IPS-NIHi11 (cell line): Measurements from ENCODE around the gene MPDU1.

Source experiments
- DNase-seq: peaks from one replicate; pipeline ENCODE4 v3.0.0; 2012; ENCODE audit warnings: mixed read lengths, low spot score

The MPDU1 gene

DNA sequence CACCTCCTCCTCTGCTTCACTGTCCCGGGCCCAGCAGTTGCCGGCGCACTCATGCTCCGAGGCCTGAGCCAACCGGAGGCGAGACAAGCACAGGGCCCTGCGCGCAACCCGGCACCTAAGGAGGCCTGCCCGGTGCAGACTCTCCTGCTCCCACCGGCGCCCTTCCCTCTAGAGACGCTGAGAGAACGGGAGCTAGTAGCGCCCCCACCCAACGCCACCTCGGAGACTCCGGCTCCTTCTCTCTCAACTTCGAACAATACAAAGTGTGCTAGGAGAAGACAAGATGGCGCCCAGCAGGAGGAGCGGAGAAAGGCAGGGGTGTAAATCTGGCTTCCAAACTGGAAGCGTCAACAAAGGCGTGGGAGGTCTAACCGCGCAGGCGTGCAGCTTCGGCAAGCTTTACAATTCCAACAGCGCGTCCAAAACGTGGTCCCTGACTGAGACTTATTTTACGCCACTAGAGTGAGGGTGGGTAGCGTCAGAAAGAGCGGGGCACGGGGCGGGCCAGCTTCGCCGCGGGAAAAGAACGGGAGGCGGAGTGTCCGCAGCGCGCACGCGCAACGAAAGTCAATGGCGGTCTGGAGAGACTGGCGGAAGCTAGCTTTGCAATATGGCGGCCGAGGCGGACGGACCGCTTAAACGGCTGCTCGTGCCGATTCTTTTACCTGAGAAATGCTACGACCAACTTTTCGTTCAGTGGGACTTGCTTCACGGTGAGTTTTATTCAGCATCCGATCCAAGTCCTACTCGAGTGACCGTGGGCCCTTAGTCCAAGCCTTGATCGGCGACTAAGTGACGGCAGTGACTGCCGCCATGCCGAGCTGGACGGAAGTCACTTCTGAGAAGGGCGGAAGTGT lies at the start of gene MPDU1:
Gene MPDU1 (plus strand): TSS at position 600 of the 857 bp plus-strand sequence. CDS start 11 bp downstream, at position 611.
- DNase-seq, result peak; percentile 86

DNA sequence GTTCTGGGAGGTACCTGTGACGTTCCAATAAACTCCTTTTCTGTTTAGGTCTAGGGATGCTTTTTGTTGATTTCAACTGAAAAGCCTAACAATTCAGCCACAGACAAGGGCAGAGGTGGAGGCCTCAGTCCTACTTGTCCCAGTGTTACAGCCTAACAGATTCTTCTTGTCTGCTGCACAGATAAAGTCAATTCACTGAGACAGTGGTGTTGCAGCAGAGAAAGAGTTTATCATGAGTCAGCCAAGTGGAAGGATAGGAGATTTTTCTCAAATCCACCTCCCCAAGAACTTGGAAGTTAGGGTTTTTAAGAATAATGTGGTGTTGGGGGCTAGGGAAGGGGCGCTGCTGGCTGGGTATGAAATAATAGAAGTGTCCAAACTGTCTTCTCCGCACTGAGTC lies 45.6 kb upstream of the MPDU1 start:
- DNase-seq, result no peak

DNA sequence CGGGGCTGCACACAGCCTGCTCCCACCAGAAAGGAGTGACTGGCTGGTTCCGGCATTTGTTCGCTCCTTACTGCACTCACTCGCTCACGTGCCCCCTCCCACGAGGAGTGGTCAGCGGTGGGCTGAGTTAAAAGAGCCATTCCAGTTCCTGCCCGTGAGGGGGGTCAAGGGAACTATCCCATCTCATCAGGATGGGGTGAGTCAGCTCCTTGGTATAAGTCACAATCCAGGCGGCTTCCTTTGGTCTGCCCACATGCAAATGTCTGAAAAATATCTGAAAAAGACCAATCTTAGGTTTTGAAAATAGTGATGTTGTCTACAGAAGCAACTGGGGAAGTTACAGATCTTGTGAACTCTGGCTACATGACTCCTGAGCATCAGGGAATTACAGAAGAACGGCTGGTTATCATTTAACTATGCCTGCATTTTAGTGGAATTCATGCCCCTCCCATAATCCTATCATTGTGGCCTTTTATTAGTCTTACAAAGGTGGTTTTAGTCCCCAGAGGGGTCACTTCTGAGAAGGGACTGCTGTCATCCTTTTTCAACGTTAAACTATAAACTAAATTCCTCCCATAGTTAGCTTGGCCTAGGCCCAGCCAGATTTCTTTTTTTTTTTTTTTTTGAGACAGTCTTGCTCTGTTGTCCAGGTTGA lies 44.6 kb upstream of the MPDU1 start:
- DNase-seq, result no peak

DNA sequence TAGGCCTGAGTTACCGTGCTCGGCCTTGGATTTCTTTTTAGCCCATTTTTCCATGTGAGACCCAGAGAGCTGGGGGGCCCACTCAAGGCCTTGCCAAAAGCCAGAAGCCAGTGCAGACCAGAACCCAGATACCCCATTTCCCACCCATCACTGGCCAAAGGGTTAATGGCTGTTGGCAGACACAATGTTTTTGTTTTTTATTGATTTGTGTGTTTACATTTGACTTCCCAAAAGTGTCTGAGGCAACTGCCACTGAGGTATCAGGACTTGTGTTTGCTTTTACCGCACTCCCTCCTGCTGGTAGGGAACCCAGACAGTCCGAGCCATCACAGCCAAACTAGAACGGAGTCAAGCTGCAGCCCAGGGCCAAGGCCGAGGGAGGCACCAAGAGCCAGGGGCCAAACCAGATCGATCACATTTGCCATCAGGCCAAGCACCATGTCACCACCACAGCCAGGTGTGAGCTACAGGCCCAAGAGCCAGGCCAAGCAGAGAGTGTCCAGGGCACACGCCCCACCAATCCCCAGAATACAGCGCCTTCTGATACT lies 42.5 kb upstream of the MPDU1 start:
- DNase-seq, result no peak

DNA sequence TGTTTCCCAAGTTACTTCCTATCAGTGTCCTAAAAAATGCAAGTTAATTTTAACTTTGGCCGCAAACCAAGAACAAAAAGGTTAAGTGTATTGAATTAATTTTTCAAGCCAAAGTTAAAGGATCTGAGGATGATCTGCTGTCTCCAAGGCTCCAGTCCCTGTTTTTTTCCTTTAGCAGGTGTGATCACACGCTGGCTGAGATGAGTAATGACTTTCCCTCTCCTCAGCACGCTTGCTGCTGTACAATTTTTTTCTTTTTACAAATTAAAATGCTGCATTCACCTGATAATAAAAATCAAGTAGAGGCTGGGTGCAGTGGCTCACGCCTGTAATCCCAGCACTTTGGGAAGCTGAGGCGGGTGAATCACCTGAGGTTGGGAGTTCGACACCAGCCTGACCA lies 38.7 kb upstream of the MPDU1 start:
- no peak for DNase-seq

DNA sequence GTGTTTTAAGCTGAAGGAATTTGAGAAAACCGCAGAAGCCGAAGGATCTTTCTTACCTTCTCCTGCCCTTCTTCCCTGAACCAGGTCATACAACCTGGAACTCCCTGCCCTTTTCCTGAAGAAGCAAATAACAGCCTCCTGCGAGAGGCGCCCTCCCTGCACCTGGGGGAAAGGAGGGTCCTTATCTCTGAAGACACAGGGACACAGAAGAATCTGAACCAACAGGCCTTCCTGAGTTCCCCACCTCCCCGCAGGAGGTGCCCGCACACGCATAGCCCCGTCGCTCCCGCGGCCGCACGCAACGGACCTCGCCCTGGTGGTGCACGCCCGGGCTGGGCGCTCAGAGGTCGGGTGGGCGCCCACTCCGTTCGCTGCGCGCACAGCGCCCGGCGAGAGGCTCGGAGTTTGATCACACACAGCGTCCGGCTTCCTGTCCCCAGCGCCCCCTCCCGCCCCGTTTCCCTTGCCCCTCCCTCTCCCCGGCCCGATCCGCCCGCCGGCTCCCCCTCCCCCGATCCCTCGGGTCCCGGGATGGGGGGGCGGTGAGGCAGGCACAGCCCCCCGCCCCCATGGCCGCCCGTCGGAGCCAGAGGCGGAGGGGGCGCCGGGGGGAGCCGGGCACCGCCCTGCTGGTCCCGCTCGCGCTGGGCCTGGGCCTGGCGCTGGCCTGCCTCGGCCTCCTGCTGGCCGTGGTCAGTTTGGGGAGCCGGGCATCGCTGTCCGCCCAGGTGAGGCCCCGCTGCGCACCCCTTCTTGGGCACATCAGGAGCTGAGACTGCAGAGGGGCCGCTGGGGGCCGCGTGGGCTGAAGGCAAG lies 34.9 kb upstream of the MPDU1 start, which contains the start of gene TNFSF12:
Gene TNFSF12 (plus strand): TSS at position 474 of the 816 bp plus-strand sequence. CDS start 96 bp downstream, at position 570.
- peak; percentile 83 for DNase-seq

DNA sequence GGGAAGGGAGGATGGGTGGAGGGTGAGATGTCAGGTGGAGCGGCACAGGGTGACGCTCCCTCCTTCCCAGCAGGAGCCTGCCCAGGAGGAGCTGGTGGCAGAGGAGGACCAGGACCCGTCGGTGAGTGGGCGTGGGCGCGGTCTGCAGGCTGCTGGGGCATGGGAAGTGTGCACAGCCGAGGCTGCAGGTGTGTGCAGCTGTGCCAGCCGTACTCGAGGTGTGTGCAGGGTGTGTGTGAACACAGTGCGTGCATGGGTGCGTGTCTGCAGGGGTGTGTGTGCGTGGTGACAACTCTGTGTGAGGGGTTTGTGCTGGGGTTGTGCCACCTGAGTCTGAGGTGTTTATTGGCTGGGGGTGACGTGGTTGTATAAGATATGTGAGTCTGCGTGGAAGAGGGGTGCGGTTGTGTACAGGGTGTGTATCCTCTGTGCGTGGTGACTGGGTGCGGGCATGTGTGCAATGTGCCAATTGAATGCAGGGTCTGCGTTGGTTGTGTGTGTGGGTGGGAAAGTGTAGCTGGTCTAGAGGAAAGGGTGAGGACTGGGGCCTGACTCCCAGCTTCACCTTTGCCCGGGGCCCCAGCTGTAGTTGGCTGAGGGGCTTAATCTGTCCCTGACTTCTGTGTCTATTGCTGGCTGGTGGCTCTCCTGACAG lies 34.1 kb upstream of the MPDU1 start:
- peak; percentile 45 for DNase-seq

DNA sequence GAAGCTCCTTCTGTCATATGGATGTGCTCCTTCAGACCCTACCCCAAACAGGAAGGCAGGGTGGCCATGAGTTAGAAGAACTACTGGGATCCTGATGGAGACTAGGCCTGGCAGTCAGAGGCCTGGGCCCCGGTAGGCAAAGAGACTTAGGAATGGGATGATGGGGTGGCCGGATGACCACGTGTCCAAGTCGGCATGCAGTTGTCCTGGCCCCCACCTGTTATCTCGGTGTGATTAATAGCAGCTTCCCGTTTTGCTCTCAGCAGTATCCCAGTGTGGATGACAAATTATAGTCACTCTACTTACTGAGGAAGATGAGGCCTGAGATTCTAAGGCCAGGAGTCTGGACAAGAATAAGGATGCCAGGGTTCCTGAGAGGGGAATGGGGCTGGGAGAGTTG lies 33.3 kb upstream of the MPDU1 start:
- DNase-seq, result no peak

DNA sequence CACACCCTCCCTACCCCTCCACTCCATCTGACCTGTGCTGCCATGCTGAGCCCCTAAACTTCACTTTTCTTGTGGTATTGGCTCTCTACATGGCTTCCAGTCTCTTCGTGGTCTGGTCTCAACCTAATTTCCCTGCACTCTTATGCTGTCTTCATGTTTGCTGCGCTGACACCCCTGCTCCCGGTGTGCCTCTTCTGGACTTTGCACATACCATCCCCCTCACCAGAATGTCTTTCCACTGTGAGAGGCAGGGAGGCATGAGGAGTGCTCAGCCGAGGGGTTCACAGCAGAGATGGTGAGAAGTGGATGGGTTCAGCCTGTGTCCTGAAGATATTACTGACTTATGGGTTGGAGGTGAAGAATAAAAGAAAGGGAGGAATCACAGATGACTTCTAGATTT lies 32.3 kb upstream of the MPDU1 start:
- DNase-seq, result no peak

DNA sequence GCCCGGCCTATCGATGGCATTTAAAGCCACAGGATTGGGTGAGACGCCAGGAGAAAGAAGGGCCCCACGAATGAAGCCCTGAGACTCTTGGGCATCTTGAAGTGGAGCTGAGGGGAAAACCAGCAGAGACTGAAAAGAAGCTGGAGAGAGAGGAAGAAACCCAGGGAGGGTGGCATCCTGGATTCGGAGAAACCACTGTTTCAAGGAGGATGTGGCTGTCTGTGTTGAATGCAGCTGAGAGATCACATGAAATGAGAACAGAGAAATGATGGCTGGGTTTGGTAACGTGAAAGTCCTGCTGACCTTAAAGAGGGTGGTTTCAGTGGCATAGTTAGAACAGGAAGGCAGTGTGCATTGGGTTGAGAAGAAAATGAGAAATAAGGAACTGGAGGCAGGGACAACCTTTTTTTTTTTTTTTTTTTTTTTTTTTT lies 31.0 kb upstream of the MPDU1 start:
- no peak for DNase-seq

DNA sequence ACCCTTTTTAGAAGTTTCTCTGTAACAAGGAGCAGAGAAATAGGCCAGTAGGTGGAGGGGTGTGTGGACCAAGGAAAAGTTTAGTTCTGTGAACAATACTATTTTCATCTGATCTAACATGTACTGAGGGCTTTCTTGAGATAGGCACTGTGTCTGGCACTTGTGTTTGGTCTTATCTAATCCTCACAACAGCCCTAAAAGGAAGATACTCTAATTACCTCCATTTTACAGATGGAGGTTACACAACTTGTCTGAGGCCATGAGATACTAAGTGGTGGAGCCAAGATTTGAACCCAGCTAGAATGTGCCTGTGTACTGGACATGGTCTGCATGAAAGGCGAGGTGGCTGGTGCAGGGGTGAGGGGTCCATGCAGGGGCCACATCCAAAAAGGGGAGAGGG lies 30.3 kb upstream of the MPDU1 start:
- DNase-seq, result no peak

DNA sequence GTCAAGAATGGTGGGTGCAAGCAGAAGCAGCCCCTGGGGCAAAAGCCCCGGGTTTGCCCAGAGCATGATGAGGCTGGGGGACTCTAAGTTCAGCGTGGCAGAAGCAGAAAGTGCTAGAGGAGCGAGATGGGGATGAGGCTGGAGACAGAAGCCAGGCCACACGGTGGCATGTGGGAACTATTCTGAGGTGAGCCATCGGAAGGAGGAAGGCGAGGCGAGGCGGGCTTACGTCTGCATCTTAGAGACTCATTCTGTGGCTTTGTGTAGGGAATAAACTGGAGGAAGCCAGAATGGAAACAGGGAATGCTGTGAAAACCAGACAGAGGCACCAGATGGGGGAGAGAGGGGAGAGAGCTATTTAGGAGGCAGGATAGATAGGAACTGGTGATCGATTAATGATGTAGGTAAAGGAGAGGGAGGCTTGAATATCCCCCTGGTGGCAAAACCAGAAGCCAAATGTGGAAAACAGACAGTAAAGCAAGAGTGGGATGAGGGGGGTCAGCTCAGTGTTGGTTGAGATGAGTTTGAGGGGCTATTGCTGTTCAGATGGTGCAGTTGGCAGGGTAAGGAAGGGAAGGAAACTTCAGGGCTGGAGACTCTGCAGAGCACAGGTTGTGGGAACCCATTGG lies 28.2 kb upstream of the MPDU1 start:
- DNase-seq, result peak; percentile 20

DNA sequence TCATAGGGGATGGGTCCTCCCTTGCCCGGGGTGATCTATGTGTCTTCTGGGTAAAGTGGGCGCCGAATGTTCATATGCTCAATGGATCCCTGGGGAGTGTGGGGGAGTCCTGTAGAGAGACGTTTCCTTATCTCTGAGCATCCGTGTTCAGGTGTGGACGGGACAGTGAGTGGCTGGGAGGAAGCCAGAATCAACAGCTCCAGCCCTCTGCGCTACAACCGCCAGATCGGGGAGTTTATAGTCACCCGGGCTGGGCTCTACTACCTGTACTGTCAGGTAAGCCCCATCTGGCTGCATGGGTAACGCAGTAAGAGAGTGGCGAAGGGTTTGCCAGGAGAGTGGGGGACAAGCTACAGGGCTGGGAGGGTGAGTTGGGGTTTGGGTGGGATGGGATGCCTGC lies 27.0 kb upstream of the MPDU1 start:
- DNase-seq, result no peak

DNA sequence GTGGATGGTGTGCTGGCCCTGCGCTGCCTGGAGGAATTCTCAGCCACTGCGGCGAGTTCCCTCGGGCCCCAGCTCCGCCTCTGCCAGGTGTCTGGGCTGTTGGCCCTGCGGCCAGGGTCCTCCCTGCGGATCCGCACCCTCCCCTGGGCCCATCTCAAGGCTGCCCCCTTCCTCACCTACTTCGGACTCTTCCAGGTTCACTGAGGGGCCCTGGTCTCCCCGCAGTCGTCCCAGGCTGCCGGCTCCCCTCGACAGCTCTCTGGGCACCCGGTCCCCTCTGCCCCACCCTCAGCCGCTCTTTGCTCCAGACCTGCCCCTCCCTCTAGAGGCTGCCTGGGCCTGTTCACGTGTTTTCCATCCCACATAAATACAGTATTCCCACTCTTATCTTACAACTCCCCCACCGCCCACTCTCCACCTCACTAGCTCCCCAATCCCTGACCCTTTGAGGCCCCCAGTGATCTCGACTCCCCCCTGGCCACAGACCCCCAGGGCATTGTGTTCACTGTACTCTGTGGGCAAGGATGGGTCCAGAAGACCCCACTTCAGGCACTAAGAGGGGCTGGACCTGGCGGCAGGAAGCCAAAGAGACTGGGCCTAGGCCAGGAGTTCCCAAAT lies 26.4 kb upstream of the MPDU1 start:
- no peak for DNase-seq

DNA sequence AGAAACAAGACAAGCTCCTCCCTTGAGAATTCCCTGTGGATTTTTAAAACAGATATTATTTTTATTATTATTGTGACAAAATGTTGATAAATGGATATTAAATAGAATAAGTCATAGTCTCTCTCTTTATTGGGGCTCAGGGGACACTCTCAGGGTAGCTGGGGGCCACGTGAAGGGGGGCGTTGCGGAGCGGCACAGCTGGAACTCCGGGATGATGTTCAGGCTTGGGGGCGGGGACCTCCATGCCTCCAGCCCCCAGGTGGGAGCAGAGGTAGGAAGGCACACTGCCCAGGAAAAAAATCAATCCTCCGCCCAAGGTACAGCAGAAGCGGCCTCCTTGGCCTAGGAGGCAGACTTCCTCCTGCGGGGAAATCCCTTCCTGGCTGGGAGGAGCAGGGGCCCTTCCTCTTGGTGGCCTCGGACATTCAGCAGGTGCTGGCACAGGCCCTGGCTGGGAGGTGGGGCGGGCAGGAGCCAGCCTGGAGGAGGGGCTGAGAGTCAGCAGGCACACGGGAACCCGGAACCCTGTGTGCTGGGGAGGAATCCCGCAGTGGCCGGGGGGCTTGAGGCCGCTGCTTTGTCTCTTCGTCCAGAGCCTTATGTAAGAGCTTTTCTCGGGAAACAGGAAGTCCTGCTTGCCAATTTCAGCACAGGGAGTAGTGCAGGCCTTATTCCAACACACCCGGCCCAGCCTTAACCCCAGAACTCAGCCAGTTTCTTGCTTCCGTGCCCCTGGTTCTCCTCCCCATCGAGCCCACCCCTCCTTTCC lies 25.7 kb upstream of the MPDU1 start:
- DNase-seq, result peak; percentile 77

DNA sequence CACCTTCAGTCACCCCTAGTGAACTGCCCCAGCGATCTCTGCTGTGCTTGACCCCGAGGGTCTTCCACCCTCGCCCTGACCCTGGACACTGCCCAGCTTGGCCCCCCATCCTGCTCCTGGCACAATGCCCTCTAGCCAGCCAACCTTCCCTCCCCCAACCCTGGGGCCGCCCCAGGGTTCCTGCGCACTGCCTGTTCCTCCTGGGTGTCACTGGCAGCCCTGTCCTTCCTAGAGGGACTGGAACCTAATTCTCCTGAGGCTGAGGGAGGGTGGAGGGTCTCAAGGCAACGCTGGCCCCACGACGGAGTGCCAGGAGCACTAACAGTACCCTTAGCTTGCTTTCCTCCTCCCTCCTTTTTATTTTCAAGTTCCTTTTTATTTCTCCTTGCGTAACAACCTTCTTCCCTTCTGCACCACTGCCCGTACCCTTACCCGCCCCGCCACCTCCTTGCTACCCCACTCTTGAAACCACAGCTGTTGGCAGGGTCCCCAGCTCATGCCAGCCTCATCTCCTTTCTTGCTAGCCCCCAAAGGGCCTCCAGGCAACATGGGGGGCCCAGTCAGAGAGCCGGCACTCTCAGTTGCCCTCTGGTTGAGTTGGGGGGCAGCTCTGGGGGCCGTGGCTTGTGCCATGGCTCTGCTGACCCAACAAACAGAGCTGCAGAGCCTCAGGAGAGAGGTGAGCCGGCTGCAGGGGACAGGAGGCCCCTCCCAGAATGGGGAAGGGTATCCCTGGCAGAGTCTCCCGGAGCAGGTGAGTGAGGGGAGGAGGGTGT lies 24.9 kb upstream of the MPDU1 start, which contains the start of gene TNFSF13:
Gene TNFSF13 (plus strand): TSS at position 207 of the 776 bp plus-strand sequence. CDS start 290 bp downstream, at position 497.
- DNase-seq, result no peak

DNA sequence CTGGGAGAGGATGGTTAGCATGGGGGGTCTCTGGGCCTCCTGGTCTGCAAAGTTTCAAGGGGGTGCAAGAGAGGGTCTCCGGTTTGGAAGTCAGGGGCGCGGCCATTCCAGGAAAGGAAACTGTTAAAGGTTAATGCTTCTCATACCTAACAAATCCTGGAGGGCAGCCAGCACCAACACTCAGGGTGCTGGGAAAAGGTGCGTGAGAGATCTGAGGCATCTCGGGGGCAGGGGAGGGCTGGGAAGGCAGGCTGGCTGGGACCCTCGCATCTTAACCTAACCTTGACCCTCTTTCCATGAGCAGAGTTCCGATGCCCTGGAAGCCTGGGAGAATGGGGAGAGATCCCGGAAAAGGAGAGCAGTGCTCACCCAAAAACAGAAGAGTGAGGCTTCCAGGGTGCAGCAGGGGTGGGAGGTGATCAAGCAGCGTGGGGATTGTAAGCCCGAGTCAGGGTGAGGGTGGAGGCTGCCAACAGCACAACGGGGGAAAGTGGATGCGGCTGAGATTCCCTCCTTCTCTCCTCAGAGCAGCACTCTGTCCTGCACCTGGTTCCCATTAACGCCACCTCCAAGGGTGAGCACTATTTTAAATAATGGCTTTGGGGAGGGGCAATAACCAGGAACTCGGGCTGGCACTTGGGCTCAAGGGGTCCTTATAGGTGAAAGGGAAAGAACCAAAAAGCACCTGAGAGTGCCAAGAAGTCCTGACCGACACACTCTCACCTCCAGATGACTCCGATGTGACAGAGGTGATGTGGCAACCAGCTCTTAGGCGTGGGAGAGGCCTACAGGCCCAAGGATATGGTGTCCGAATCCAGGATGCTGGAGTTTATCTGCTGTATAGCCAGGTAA lies 24.1 kb upstream of the MPDU1 start:
- DNase-seq, result no peak
